Activated CD8-positive, alpha-beta memory T cell treated with anti-CD3 and anti-CD28 coated beads, Interleukin-2, amount 50 U/mL, for 4 hours (primary cell): ENCODE data around the gene KCND3.
"Not testable (repeated sequence)": the region's sequence is repeated elsewhere in the genome, so short reads cannot be mapped to it uniquely, and the experiment has no call there.

ENCODE experiments used
- DNase-seq: peaks from one replicate; pipeline ENCODE4 v3.0.0-alpha.2; 2020

Gene KCND3

DNA sequence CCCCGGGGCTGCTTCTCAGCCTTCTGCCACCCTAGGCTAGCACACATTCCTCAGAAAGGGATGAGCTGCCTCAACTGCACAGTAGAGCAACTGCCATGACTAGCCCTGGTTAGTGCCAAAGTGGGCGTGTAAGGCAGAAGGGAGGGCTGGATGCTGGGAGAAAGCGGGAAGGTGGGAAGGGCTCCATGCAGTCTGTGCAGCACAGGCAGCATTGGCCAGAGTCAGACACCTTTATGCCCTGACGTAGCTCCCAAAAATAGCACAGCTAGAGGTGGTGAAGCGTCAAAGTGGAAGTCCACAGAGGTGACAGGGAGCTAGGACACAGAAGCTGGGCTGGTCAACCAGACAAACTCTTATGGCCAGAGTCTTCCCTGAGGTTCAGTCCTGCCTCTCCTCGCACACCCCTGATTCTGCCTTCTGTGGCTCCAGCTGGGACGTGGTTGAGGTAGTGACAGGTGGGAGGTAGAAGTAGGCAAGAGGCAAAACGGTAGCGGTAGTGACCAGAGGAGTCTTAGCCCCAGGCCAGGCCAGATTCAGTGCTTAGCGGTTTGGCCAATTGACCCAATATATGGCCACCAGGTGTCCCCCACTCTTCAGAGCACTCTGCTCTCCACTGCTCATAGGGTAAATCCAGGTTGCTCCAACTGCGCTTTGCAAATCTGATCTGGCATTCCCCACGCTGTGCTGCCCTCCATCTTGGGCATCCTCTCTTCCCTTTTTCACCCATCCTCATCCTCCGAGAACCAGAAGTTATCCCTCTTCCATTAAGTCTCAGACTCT is 188.2 kb downstream of the KCND3 start:
- DNase-seq: no peak

DNA sequence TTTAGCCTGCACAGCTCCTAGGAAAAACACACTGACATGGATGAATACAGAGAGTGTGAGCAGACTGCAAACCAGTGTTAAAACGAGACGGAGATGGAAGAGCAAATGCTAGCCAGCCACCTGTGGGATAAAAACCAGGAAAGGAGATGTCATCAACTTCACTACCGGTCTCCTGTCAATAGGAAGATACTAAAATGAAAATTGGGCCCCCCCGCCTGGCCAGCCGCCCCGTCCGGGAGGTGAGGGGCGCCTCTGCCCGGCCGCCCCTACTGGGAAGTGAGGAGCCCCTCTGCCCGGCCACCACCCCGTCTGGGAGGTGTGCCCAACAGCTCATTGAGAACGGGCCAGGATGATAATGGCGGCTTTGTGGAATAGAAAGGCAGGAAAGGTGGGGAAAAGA is 189.7 kb downstream of the KCND3 start:
- not testable (repeated sequence) for DNase-seq

DNA sequence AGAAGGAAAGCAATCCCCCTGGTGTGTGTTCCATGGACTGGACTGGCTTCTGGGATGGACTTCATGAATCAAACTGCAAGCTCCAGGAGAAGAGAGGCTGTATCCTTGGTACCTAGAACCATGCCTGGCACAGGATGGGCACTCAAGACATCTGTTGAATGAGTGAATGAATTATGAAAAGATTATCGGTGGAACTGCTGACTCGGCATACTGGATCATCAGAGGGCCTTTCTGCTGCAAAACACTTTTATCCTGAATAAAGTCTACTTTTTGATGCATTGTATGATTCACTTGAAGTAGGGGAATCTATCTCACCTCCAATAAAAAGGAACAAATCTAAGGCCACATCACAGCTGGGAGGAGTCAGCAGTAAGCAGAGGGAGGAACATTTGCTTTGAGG is 190.9 kb downstream of the KCND3 start:
- DNase-seq: no peak

DNA sequence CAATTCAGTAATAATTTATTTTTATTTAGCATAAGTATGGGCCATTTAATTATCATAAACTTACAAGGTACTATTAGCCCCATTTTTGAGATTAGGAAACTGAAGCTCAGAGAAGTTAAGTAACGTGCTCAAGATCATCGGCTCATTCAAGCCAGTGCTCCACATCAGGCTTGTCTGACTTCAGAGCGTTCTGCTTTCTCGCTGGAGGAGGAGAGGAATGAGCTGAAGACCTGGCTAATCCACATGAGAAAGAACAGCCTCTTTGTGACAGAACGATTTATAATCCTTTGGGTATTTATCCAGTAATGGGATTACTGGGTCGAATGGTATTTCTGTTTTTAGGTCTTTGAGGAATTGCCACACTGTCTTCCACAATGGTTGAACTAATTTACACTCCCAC is 194.1 kb downstream of the KCND3 start:
- DNase-seq: no peak

DNA sequence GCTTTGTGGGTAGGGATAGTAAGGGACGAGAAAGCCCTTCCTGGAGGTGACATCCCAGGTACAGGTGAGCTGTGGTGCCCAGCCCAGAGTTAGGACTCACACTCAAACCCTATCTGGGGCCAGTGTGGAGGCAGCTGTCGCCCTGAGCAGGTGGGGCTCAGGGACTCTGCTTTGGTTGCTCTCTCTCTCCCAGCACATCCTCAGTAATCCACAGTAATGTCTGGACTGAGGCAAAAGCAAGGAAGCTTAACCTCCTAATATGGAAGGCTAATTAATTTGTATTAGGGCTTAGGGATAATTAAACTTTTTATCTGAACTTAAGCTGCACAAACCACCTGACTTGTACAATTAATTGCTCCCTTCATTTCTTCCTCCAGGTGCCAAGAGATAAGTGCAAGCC is 195.5 kb downstream of the KCND3 start:
- no peak for DNase-seq

DNA sequence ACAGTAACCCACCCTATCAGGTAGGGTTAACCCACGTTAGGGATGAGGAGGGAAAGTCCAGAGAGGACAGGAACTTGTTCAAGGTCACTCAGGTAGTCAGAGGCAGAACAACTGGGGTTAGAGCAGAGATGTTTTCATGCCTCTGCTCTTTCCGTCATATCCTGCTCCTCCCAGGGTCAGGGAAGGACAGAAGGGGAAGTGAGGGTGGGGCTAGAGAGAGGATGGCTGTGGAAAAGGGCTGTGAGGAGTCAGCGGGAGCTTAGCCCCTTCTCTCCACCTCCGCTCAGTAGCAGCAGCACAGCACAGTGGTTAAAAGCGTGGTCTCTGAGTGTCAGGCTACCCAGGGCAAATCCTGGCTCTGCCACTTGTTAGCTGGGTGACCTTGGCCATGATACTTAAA is 197.2 kb downstream of the KCND3 start:
- DNase-seq: no peak

DNA sequence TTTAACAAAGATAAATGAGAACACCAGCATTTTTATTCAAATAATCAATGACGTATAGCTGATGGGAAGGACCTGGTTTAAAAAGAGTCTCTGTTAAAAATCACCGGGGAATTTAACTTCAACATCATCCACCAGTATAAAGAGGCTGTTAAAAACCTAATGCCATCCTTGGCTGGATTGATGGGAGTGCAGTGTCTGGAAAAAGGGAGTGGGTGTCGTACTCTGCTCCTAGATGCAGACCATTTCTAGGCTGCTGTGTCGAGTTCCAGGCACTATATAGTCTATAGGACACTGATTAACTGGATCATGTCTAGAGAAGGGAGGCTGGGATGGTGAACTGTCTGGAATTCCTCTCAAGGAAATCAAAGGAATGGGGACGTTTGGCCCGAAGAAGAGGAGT is 197.7 kb downstream of the KCND3 start:
- DNase-seq: no peak

DNA sequence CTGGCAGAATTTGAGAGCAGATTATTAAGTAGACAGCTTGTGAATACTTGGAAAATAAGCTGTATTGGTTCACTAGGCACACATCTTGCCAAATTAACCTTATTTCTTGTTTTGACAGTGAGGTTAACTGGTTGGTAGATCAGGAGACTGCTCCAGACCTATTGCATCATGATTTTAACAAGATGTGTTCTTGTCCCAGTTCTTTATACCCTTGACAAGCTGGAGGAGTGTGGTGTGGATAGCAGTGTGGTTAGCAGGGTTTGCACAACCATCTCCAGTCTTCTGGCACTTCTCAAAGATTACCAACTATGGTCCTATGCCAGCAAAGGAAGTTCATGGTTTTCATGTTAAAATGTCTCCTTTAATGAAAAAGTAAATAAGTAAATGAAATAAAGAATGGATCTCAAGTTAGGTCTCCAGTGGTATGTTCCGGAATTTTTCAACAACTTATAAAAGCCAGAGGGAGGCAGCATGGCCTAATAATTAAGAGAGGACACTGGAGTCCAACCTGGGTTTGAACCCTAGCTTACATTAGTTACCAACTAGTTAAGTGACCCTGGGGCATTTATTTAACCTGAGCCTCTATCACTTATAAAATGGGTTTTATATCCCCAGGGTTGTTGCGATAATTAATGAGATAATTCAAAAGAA is 199.7 kb downstream of the KCND3 start:
- DNase-seq: no peak

DNA sequence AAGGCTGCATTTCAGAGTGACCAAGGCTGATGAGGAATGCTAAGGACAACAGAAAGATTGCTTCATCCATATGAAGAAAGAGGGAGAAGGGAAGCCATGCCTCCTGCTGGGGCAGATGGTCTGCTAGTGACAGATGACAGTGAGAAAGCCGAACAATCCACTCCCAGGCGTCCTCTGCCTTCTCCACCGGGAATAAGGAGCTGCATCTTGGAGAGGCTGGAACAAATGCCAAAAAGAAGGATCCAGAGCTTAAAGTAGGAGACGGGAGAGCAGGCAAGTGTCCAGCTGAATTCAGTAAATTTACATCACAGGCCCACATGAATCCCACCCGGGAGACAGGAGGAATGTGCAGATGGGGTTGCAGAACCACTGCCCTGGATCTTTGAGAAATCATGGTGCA is 200.3 kb downstream of the KCND3 start:
- no peak for DNase-seq

DNA sequence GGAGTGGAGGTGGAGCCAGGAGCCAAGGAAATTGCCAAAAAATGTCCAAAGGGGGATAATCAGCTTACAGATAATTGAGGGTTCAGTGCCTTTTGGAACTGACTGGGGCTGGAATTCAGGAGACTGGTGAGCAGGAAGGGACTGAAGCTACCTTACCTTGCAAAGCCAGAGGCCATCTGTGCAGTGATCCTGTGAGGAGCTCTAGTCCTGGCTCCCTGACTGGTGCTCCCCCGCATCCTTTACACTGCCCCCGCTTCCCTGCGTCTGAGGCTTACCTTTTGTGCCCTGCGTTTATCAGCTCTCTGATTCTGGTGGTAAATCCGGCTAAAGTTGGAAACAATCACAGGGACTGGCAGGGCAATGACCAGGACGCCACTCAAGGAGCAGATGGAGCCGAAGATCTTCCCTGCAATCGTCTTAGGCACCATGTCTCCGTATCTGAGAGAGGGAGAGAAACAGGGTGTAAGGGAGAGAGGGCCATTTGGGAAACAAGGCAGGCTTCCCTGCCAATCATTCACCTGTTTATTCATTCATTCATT is 202.7 kb downstream of the KCND3 start:
- DNase-seq: no peak

DNA sequence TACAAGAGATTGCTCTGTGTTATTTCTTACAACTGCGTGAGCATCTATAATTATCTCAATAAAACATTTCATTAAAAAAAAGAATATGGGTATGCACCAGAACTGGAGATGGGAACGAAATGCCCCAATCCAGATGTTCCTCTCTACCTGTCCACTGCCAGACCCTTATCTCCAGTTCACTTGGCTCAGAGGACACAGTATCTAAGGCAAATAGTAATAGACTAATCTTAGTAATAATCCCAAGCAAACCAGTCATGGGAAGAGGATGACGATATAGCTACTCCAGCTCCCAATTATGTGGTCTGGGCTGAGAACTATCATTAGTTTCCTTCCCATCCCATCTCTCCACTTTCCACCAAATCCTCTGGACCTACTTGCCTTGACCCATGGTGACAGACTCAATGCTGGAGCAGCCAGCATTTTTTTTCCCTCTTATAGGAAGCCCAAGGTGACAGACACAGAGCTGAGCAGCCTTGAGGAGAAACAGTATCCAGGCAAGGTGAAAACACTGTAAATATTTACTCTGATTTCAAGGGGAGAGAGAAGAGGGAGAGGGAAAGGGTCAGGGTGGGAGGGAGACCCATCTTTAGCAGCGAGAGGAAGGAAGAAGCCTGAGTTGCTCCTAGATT is 205.1 kb downstream of the KCND3 start:
- no peak for DNase-seq

DNA sequence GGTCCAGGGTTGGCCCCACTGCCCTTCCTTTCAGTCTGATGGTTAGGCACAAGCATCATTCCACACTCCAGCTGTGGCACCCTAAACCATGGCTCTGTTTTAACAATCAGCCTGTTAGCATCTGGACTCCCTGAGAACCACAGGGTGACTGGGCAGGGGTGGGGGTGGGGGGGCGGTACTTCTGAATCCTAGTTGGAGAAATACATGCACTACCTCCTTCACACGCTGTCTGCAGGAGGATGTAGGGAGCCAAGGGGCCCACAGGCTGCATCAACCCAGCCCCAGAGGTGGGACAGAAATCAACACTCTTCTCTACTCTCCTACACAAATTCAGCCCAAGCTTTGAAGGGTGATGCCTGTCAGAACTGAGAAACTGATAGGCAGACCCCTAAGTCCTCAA is 209.9 kb downstream of the KCND3 start:
- no peak for DNase-seq

DNA sequence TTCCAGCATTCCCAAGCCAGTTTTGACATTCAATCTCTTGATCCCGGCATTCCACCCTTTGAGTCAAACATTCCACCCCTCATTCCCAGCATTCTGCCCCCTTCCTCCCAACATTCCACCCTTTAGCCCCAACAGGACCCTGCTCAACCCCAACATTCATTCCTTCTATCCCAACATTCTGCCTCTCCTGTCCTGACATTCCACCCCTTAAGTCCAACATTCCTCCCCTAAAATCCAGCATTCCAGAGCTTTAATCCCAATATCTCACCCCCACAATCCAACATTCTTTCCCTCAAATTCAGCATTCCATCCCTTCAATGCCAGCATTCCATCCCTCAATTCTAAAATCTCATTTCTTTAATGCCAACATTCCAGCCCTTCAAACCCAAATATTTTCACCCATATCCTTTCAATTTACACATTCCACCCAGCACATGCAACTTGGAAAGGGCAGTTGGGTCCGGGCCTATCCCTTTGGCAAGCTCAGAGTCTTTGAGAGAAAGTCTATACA is 210.9 kb downstream of the KCND3 start:
- DNase-seq: no peak

DNA sequence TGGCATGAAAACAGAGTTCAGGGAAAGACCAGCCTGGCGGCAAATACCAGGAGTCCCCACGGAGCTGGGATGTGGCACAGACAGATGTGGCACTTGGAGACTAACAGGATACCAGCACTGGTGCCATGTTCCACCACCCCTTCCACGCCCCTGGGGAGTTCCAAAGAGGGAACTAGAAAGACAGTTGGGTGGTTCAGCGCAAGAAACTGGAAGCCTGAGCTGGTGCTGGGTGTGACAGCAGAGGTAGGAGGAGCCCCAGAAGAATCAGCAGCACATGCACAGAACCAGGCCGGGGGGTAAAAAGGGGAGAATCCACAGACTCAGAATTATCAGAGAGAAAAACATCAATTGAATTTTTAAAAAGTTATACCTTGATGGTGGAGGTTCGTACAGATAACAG is 211.4 kb downstream of the KCND3 start:
- no peak for DNase-seq

DNA sequence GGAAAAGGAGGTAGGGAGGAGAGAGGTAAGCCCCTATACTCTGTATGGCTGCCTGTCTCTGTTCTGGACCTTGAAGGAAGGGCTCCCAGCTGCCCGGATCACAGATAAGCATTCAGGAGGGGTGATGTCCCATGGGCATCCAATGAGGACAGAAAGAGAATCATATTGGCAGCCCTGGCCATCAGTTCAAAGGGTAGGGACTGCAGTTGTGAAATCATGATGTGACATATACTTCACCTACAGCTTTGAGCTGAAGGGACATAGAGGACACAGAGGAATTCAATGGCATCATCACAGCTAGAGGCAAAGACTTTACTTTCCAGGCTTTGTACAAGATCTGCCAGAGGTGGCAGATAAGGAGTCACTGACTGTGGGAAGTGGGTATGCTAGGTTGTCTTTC is 212.2 kb downstream of the KCND3 start:
- DNase-seq: no peak

DNA sequence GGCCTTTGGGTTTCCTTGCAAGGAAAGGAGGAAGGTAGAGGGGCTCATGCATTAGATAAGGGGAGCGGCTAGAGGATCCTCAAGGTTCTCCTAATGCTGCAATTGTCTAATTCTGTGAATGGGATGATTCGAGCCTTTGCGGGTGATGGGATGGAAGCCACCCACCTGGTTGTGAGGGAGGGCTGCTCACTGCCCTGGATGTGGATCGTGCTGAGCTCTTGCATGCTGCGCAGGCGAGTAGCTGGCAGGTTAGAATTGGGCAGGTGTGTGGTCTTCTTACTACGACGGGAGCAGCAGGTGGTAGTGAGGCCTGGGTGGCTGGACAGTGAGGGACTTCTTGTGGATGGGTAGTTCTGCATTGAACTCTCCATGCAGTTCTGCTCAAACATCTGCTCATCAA is 212.6 kb downstream of the KCND3 start:
- no peak for DNase-seq

DNA sequence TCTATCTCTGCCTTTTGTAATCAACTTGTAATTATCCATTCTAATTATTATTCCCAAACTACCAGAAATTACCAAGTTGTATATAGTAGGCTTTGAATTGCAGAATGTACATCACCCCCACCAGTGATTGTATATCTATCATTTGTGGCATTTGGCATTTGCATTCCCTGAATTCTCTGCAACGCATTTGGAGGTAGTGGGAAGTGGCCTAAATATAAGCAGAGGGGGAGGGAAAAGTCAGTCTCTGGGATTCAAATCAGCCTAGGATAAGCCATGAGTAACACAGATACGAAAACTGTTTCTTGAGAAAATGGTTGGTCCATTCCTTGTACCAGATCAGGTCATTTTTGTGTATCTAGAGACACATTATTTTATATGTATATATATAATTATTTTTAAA is 213.1 kb downstream of the KCND3 start:
- DNase-seq: no peak

DNA sequence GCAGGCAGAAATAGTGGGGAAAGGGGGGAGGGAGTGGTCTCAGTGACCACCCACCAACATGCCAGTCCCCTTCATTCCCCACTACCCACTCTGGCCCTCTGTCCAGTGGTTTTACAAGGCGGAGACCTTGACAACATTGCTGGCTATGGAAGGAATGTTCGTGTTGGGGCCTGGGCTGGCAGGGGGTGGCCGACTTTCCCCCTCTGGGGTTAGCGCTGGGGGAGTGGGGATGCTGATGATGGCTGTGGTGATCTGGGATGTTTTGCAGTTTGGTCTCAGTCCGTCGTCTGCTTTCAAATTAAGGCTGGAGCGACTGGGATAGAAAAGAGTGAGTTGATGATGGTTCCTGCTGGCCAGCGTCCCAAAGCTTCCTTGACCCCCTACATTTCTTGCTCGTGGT is 213.5 kb downstream of the KCND3 start:
- no peak for DNase-seq

DNA sequence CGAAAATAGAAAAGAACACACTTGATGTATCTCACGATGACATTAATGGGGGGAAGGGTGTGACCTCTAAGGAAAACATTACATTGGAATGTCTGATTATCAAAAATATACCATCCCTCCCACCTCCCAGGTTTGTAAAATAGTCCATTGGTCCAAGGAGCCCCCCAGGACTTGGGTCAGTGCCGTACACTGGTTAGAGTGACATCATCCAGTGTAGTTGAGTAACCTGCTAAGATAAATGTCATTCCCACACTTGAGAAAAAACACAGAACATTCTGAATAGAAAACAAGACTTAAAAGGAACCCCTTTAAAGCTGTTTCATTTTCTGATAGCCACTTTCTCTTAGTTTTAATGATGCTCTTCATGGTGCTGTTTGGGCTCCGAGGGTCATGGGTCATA is 218.6 kb downstream of the KCND3 start:
- no peak for DNase-seq

DNA sequence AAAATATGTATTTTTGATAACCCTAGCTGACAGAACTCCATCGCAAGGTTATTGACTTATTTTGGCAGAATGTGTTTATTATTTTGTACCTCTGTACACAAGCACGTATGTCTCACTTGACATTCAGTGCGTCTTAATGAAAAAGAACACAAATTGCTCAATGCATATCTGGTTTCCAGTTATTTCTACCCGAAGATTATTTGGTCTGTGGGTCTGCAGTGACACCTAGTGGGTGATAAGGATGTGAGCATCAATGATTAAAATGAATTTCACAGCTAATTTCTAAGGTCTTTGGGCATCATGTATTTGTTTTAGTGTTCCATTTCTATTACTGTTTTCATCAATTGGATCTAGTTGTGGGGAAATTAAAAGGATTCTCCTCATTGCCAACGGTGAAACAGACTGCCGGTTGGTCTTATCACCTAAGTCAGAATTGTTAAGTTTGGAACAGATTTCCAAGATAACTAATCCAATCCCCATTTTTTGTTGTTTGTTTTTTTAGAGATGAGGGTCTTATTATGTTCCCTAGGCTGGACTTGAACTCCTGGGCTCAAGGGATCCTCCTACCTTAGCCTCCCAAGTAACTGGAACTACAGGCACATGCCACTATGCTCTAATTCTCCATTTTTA is 219.8 kb downstream of the KCND3 start:
- peak; percentile 41 for DNase-seq

DNA sequence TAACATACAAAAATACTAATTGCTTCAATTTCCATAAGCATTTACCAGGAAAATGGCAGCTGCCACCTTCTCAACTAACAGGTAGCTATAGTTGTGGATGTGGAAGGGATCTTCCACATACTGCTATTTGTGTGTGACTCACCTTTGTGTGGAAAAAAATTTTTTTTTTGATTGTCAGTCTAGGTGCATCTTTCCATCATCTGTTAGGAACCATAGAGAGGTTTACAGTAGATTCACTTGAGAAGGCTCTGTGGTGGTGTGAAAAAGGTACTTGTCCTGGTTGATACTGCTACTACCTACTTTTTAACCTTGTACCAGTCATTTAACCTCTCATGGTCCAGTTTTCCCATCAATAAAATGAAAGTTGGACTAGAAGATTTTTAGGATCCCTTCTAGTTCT is 220.8 kb downstream of the KCND3 start:
- no peak for DNase-seq

DNA sequence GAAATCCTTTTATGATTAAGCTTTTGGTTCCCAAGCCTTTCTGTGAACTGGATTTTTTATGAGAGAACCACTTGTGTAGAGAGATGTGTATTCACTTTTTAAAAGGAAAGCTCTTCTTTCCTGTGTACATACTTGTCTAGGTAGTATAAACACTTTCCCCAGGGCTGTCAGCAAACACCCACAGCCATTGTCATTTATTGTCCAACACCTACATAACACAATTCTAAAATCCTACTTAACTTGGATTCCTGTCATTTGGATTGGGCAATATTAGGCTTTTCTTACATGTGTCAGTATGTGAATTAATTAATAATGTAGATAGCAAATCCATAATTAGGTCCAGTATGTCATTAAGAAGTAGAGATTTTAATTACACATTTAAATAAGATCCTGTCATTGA is 221.4 kb downstream of the KCND3 start:
- DNase-seq: no peak

DNA sequence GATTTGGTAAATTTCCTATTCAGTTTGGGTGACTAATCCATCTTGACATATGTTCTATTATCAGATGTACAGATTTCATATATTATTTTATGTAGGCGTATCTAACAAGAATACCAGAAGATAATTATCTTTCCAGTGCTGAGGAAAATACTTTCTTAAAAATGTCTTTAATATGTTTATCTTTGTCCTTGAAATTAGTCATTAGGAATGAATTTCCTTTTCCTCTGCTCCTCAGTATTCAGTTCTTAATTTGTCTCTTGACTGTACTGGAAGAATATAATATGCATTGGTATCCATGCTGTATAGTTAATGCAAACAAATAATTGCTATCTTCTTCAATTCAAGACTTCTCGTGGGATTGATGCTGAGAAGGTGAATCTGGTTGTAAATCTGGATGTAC is 227.1 kb downstream of the KCND3 start:
- no peak for DNase-seq
